Effector memory CD4-positive, alpha-beta T cell (primary cell): ENCODE data around the gene FABP7.

Experiments used
- DNase-seq, 3 donors: peaks; one replicate each; pipeline ENCODE4 v3.0.0-alpha.2; 2020
- H3K27ac ChIP-seq: 2 replicates; pipeline ENCODE4 v1.7.0; 2013; ENCODE audit warnings: mild to moderate bottlenecking, low read length, moderate library complexity; ENCODE audit not compliant: insufficient read depth, poor library complexity, severe bottlenecking
- H3K27me3 ChIP-seq: replicated peaks from 2 replicates; pipeline ENCODE4 v1.7.0; 2013; ENCODE audit warnings: mild to moderate bottlenecking, low read length; ENCODE audit not compliant: insufficient read depth, control insufficient read depth, poor library complexity, severe bottlenecking
- H3K36me3 ChIP-seq: 2 replicates; pipeline ENCODE4 v1.7.0; 2013; ENCODE audit warnings: mild to moderate bottlenecking, low read length, moderate library complexity; ENCODE audit not compliant: control insufficient read depth, insufficient read depth
- H3K4me1 ChIP-seq: 2 replicates; pipeline ENCODE4 v1.7.0; 2013; ENCODE audit warnings: low read length, mild to moderate bottlenecking; ENCODE audit not compliant: control insufficient read depth, insufficient read depth, poor library complexity, severe bottlenecking
- H3K4me3 ChIP-seq: 2 replicates; pipeline ENCODE4 v1.7.0; 2013; ENCODE audit warnings: low read length, low read depth, mild to moderate bottlenecking; ENCODE audit not compliant: insufficient read depth, poor library complexity, severe bottlenecking
- H3K9me3 ChIP-seq: 2 replicates; pipeline ENCODE4 v1.7.0; 2013; ENCODE audit warnings: mild to moderate bottlenecking, low read length, moderate library complexity; ENCODE audit not compliant: control insufficient read depth

FABP7 gene

DNA sequence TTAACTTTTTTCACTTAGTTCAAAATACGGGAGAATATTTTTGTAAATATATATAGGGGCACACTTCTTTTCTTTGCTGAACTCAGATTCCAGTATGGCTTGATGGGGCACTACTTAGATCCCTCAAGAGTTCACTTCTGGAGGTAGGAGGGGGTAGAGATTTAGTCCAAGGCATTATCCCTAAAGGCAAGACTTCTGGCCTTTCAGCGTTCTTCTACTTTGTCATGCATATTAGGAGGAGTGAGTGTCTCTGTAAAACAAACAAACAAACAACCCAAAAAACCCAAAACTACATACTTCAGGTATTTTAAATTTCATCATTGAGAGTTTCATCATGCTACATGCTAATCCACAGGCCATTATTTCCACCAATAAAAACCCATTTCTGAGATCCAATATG lies 41.6 kb downstream of the FABP7 start:
- Histone ChIP-seq H3K4me3 (no peak overlapping the region), H3K27me3 (no peaks in the 10 kb centered on the region), H3K27ac (no peak overlapping the region), H3K9me3 (no peaks in the 10 kb centered on the region), H3K4me1 (no peaks in the 10 kb centered on the region), H3K36me3 (no peaks in the 10 kb centered on the region)
- DNase-seq = no peak

DNA sequence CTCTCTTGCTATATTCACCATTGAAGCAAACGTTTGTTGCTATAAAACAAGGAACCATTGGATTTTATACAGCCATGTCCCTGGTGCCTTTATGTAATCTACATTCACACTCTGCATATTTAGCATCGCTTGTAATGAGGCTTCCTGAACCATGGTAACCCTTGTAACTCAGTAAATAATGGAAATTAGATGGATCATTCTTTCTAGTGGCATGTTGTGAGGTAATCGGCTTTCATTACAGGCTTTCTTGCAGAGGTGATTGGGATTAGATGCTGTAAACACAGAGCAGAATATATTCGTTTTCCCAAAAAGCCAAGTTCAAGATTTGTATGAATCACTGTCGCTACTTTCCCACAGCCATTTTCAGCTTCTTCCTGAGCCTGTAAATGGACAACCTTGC lies 45.6 kb downstream of the FABP7 start:
- H3K9me3 ChIP-seq = no peaks in the 10 kb centered on the region
- no peaks in the 10 kb centered on the region for H3K4me1 ChIP-seq
- no peak for DNase-seq
- H3K27me3 ChIP-seq = no peaks in the 10 kb centered on the region
- no peak overlapping the region for H3K27ac ChIP-seq
- H3K36me3 ChIP-seq = no peaks in the 10 kb centered on the region
- no peak overlapping the region for H3K4me3 ChIP-seq

DNA sequence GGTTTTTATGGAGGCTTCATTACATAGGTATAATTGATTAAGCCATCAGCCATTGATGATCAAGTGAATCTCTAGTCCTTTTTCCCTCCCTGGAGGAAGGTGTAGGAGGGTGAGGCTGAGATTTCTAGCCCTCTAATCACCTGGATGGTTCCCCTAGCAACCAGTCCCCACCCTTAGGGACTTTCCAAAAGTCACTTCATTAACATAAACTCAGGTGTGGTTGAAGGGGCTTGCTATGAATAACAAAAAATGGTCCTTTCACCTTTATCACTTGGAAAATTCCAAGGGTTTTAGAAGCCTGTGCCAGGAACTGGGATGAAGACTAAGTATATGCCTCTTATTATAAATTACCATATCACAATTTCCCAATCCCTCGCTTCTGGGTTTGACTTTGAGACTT lies 49.9 kb downstream of the FABP7 start:
- H3K4me1 ChIP-seq = no peaks in the 10 kb centered on the region
- no peaks in the 10 kb centered on the region for H3K9me3 ChIP-seq
- H3K36me3 ChIP-seq = no peaks in the 10 kb centered on the region
- H3K27me3 ChIP-seq = no peaks in the 10 kb centered on the region
- DNase-seq = no peak
- no peak overlapping the region for H3K4me3 ChIP-seq
- H3K27ac ChIP-seq = no peak overlapping the region

DNA sequence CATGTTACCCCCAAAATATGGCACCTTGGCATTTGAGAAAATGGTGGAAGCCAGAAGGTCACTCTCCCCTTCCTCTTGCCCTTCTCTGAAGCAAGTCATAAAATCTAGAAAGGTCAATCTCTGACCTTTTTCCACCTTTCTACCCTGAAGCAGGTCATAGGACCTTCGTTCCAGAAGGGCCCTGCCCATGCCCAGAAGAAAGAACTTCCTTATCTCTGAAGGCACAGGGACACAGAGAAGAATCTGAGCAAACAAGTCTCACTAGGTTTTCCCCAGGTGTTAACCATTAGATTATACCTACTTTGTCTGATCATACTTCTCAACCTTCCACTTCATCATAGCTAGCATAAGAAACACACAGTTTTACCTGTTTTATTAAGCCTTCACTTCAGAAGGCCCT lies 52.0 kb downstream of the FABP7 start:
- Histone ChIP-seq H3K27ac (no peak overlapping the region), H3K9me3 (no peaks in the 10 kb centered on the region), H3K4me3 (no peak overlapping the region), H3K36me3 (no peaks in the 10 kb centered on the region), H3K4me1 (no peaks in the 10 kb centered on the region), H3K27me3 (no peaks in the 10 kb centered on the region)
- DNase-seq = no peak

DNA sequence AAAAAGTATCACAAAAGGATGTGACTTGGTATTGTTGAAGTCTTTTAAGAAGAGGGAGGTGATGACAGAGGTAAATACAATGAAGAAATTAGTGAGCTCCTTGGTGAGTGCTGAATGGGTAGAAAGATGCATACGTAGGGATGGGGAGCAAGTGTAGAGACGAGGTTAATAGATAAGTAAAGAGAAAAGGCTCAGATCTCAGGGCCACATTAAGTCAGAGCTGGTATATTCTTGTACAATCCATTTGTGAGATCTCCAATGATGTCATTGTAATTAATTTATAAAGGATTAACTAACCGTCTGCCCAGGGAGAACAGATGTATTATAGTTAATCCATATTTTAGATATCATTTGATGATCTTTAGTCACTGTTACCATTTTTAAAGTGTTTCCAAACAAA lies 52.9 kb downstream of the FABP7 start:
- H3K9me3 ChIP-seq = no peaks in the 10 kb centered on the region
- no peaks in the 10 kb centered on the region for H3K36me3 ChIP-seq
- H3K27ac ChIP-seq = no peak overlapping the region
- H3K4me1 ChIP-seq = no peaks in the 10 kb centered on the region
- DNase-seq = no peak
- H3K4me3 ChIP-seq = no peak overlapping the region
- H3K27me3 ChIP-seq = no peaks in the 10 kb centered on the region

DNA sequence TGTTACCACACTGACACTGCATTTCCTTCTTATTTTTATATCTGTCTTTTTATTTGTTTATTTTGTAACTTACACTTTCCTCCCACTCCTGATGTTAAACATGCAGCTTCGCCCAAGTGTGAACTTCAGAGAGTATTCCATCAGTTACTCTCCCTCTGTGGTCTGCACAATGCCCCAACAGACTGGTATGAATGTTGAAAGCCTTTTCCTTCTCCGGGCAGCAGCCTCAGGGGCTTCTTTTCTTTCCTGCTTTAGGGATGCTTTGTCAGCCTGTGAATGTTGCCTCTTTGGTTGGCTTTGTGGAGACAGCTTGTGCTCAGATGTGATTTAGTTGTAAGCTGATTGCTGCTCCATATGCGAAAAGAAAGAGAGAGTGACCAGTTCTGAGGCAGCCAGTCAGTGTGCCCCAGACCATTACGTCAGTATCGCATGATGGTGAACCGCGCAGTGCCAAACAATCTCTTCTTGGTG lies 53.5 kb downstream of the FABP7 start:
- no peak for DNase-seq
- Histone ChIP-seq H3K27ac (no peak overlapping the region), H3K9me3 (no peaks in the 10 kb centered on the region), H3K36me3 (no peaks in the 10 kb centered on the region), H3K4me1 (no peaks in the 10 kb centered on the region), H3K4me3 (no peak overlapping the region), H3K27me3 (no peaks in the 10 kb centered on the region)
